B cell (primary cell): ENCODE measurements around the gene ACKR1. TPM values are rescaled to one million over a fixed set of nuclear protein-coding genes. Genes with fewer than 3 reads are reported as not detected.

ENCODE experiments used
- ATAC-seq: fragments of 200-7000 bp; cut with Tn5 transposase; one replicate; pipeline ENCODE4 v1.10.0; 2021; ENCODE audit warnings: low read depth, mild to moderate bottlenecking, moderate number of reproducible peaks, moderate library complexity
- CTCF ChIA-PET: fragments of 350-600 bp; sonication (Branson Sonifier 250); formaldehyde crosslinking; loops from one replicate; lab custom pipeline; 2021; ENCODE audit warnings: antibody characterized with exemption, inconsistent platforms; lab: Charles Lee
- POLR2A ChIA-PET: fragments of 350-600 bp; sonication (Branson Sonifier 250); formaldehyde crosslinking; loops from one replicate; lab custom pipeline; 2021; ENCODE audit warnings: antibody characterized with exemption; lab: Charles Lee
- DNase-seq: peaks from one replicate; pipeline ENCODE4 v3.0.0; 2013
- H2AFZ ChIP-seq: 2 replicates; pipeline ENCODE4 v1.6.1; 2012; ENCODE audit warnings: mild to moderate bottlenecking, low read depth, low read length; ENCODE audit not compliant: insufficient read depth, poor library complexity, severe bottlenecking
- H3K27ac ChIP-seq, 2 donors: 1 replicate in 1 of 2; 2 replicates in 1 of 2; pipeline ENCODE4 v1.5.1; 2012 to 2013; ENCODE audit warnings: low read length in 2 of 2, mild to moderate bottlenecking in 2 of 2, moderate library complexity in 1 of 2
- H3K27me3 ChIP-seq, 4 experiments: fragments of 200-600 bp in 1 of 4; sonication (generic) in 1 of 4; replicated peaks in 1 of 4; 1 replicate in 2 of 4; 2 replicates in 2 of 4; pipeline versions ENCODE4 v1.6.1 to v1.7.0; 2013 to 2016; ENCODE audit warnings: low read length in 3 of 4, mild to moderate bottlenecking in 2 of 4, mixed read lengths in 1 of 4, moderate library complexity in 1 of 4; ENCODE audit not compliant: insufficient read depth in 4 of 4, control insufficient read depth in 3 of 4; ENCODE audit errors: control extremely low read depth in 1 of 4
- H3K36me3 ChIP-seq, 2 experiments: replicated peaks in 1 of 2; 1 replicate in 1 of 2; 2 replicates in 1 of 2; pipeline versions ENCODE4 v1.6.1 to v1.7.1; 2013; ENCODE audit warnings: low read length in 1 of 2; ENCODE audit not compliant: insufficient read depth in 2 of 2, control insufficient read depth in 1 of 2; ENCODE audit errors: control extremely low read depth in 1 of 2, extremely low read depth in 1 of 2
- H3K4me1 ChIP-seq, 2 donors: fragments of 200-600 bp in 1 of 2; sonication (generic) in 1 of 2; 1 replicate in 1 of 2; 2 replicates in 1 of 2; pipeline versions ENCODE4 v1.5.1 to v1.6.1; 2013 to 2017; ENCODE audit warnings: low read length in 2 of 2; ENCODE audit not compliant: control insufficient read depth in 2 of 2, insufficient read depth in 2 of 2
- H3K4me2 ChIP-seq: replicated peaks from 2 replicates; pipeline ENCODE3; 2012; ENCODE audit warnings: mild to moderate bottlenecking, low read depth, low read length; ENCODE audit not compliant: poor library complexity, severe bottlenecking
- H3K4me3 ChIP-seq, 5 experiments: fragments of 200-600 bp in 1 of 5; sonication (generic) in 1 of 5; 1 replicate in 3 of 5; 2 replicates in 2 of 5; pipeline versions ENCODE4 v1.5.1 to v1.7.0; 2011 to 2016; ENCODE audit warnings: low read length in 4 of 5, mild to moderate bottlenecking in 4 of 5, low read depth in 2 of 5, control low read depth in 1 of 5, moderate library complexity in 1 of 5; ENCODE audit not compliant: insufficient read depth in 1 of 5; ENCODE audit errors: control extremely low read depth in 1 of 5, extremely low read depth in 1 of 5
- H3K79me2 ChIP-seq: fragments of 200-600 bp; sonication (generic); one replicate; pipeline ENCODE4 v1.6.0; 2016; ENCODE audit warnings: low read length; ENCODE audit not compliant: control insufficient read depth, insufficient read depth
- H3K9ac ChIP-seq: fragments of 200-600 bp; sonication (generic); 2 replicates; pipeline ENCODE4 v1.6.1; 2017; ENCODE audit warnings: mild to moderate bottlenecking, low read length, moderate library complexity
- H3K9me3 ChIP-seq, 3 donors: one replicate each; pipeline versions ENCODE4 v1.6.1 to v1.7.1; 2013; ENCODE audit warnings: low read length in 2 of 3; ENCODE audit not compliant: control insufficient read depth in 2 of 3, insufficient read depth in 1 of 3; ENCODE audit errors: control extremely low read depth in 1 of 3
- H4K20me1 ChIP-seq: 2 replicates; pipeline ENCODE4 v1.6.0; 2012; ENCODE audit warnings: mild to moderate bottlenecking, low read length; ENCODE audit not compliant: insufficient read depth, control insufficient read depth, poor library complexity, severe bottlenecking
- H3K27ac Mint-ChIP-seq: one replicate; pipeline ENCODE4 v1.8.0; 2021; ENCODE audit warnings: mixed read lengths
- H3K27me3 Mint-ChIP-seq: one replicate; pipeline ENCODE4 v1.8.0; 2021; ENCODE audit warnings: mixed read lengths
- H3K4me1 Mint-ChIP-seq: one replicate; pipeline ENCODE4 v1.8.0; 2021; ENCODE audit warnings: mixed read lengths
- H3K4me3 Mint-ChIP-seq: one replicate; pipeline ENCODE4 v1.8.0; 2021; ENCODE audit warnings: mixed read lengths
- H3K9me3 Mint-ChIP-seq: one replicate; pipeline ENCODE4 v1.8.0; 2022; ENCODE audit warnings: mixed read lengths; ENCODE audit not compliant: insufficient read depth
- CTCF ChIP-seq: fragments of 200-600 bp; IDR thresholded peaks from one replicate; pipeline ENCODE4 v1.8.0; 2022; ENCODE audit warnings: antibody characterized with exemption, mild to moderate bottlenecking
- EZH2 ChIP-seq: IDR thresholded peaks from 2 replicates; pipeline ENCODE4 v1.6.1; 2012; ENCODE audit warnings: borderline replicate concordance, low read depth, mild to moderate bottlenecking, moderate library complexity, low read length; ENCODE audit not compliant: insufficient read depth, poor library complexity, severe bottlenecking
- WGBS: methylation state at CpG from one replicate; pipeline ENCODE4 v1.1.5; 2013; ENCODE audit warnings: missing lambda C conversion rate; ENCODE audit not compliant: insufficient coverage; 5-methylcytosine and 5-hydroxymethylcytosine counted together
- intact Hi-C: fragments of 100-400 bp; cut with micrococcal nuclease; formaldehyde crosslinking; loops from one replicate; pipeline ENCODE4 v1.10.0; 2022
- polyA plus RNA-seq: library from polyadenylated mRNA; depleted of rRNA; stranded (reverse); fragments of >200 nt; gene quantifications from 2 replicates; pipeline ENCODE4 v1.2.3, GENCODE V29; 2012
- total RNA-seq, 2 donors: library from RNA; stranded (reverse); fragments of 120-200 nt in 1 of 2; gene quantifications; 1 replicate in 1 of 2; 2 replicates in 1 of 2; pipeline versions ENCODE4 v1.2.3 to v1.2.4, GENCODE V29; 2013 to 2022

ACKR1 gene
- total and polyA plus RNA-seq, 2 donors (not counting 1 experiment from before 2014, with no cell fraction given), result 0.04 TPM; not detected in 1

- H3K27me3 ChIP-seq, result peaks cover 0 to 30% (median 11%) of the 10 kb centered on the region in 4 experiments
- ATAC-seq, result peak; percentile 58
- WGBS, result 52% methylated on average over 6 of the region's 11 CpGs
- H3K9me3 ChIP-seq, result no peaks in the 10 kb centered on the region
- H4K20me1 ChIP-seq, result no peaks in the 10 kb centered on the region
- no peak overlapping the region for H3K27ac ChIP-seq
- Mint-ChIP-seq H3K4me3 (no peak overlapping the region), H3K9me3 (no peaks in the 10 kb centered on the region), H3K27me3 (peaks cover 55% of the 10 kb centered on the region), H3K27ac (no peak overlapping the region), H3K4me1 (peaks cover 2% of the 10 kb centered on the region)
- CTCF ChIA-PET, result interaction anchor here (0.6 to 10.7 kb wide), 18 partner anchors 9 to 797 kb away, joined by 3 to 240 read pairs (median 4); no protein-coding TSS in a partner anchor
- H3K9ac ChIP-seq, result no peak overlapping the region
- intact Hi-C loops, result loop anchor here (1.0 to 5.0 kb wide), 2 partner anchors 50 to 681 kb away; no protein-coding TSS in a partner anchor
- POLR2A ChIA-PET, result no interaction called here
- H3K79me2 ChIP-seq, result no peaks in the 10 kb centered on the region
- TF ChIP-seq CTCF (peak; percentile 99), EZH2 (no peak)
- peaks cover 0 to 3% of the 10 kb centered on the region in 2 donors for H3K4me1 ChIP-seq
- H3K36me3 ChIP-seq, result no peaks in the 10 kb centered on the region
- no peak overlapping the region for H3K4me3 ChIP-seq
- DNase-seq, result peak; percentile 71
- no peak overlapping the region for H2AFZ ChIP-seq
- H3K4me2 ChIP-seq, result no peak overlapping the region
Observed at GRCh38 chr1:159211331-159212136, 6.9 kb downstream of the ACKR1 start.

- CTCF ChIA-PET, result interaction anchor here (0.5 to 10.7 kb wide), 13 partner anchors 8 to 679 kb away, joined by 3 to 240 read pairs (median 15); partner anchors contain the start of gene ACKR1
- POLR2A ChIA-PET, result no interaction called here
- Histone ChIP-seq H3K27ac (no peak overlapping the region), H3K4me1 (peaks cover 0 to 3% of the 10 kb centered on the region in 2 donors), H3K9me3 (no peaks in the 10 kb centered on the region), H3K4me3 (no peak overlapping the region), H3K27me3 (peaks cover 0 to 25% (median 9%) of the 10 kb centered on the region in 4 experiments), H3K36me3 (no peaks in the 10 kb centered on the region), H3K79me2 (no peaks in the 10 kb centered on the region), H2AFZ (no peak overlapping the region), H3K4me2 (no peak overlapping the region), H4K20me1 (no peaks in the 10 kb centered on the region), H3K9ac (no peak overlapping the region)
- Mint-ChIP-seq H3K27me3 (peaks cover 54% of the 10 kb centered on the region), H3K9me3 (no peaks in the 10 kb centered on the region), H3K4me1 (peaks cover 2% of the 10 kb centered on the region), H3K4me3 (no peak overlapping the region), H3K27ac (no peak overlapping the region)
- WGBS, result 90% methylated on average over 2 of the region's 4 CpGs
- TF ChIP-seq EZH2 (no peak), CTCF (no peak)
- DNase-seq (no peak), ATAC-seq (no peak)
- intact Hi-C loops, result loop anchor here (5.0 kb wide), 1 partner anchor 680 kb away; no protein-coding TSS in a partner anchor
Observed at GRCh38 chr1:159212596-159212995, 7.9 kb downstream of the ACKR1 start.
